ENCODE results near the gene CCL3.
"Not testable (repeated sequence)": the region's sequence is repeated elsewhere in the genome, so short reads cannot be mapped to it uniquely, and the experiment has no call there.

The CCL3 gene

DNA sequence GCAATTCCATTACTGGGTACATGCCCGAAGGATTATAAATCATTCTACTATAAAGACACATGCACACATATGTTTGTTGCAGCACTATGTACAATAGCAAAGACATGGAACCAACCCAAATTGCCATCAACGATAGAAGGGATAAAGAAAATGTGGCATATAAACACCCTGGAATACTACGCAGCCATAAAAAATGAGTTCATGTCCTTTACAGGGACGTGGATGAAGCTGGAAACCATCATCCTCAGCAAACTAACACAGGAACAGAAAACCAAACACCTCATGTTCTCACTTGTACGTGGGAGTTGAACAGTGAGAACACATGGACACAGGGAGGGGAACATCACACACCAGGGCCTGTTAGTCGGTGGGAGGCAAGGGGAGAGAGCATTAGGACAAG is 31.2 kb upstream of the CCL3 start:
- H3K4me3 ChIP-seq (ENCODE audit: low read depth, low read length); H3K9me3 ChIP-seq (ENCODE audit: control insufficient read depth, insufficient read depth, low read depth, low read length); H3K36me3 ChIP-seq (ENCODE audit: control insufficient read depth in 2 of 2, insufficient read depth in 1 of 2, low read length in 2 of 2); POLR2A ChIA-PET; H3K4me1 ChIP-seq (ENCODE audit: control insufficient read depth, insufficient read depth, low read length); H3K27ac ChIP-seq (ENCODE audit: extremely low read depth, low read depth, low read length): not testable (repeated sequence)
- TF ChIP-seq, protein P1, sequence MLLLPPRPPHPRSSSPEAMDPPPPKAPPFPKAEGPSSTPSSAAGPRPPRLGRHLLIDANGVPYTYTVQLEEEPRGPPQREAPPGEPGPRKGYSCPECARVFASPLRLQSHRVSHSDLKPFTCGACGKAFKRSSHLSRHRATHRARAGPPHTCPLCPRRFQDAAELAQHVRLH (tag by site-specific recombination; IDR thresholded peaks at IDR 0.05): peak; percentile 69; the same call in 1 of the 2 replicates
- TF ChIP-seq ZNF146 (tag by site-specific recombination; IDR thresholded peaks at IDR 0.05) (peak; percentile 99), ZNF571 (tag by site-specific recombination; IDR thresholded peaks at IDR 0.05) (0 out of 2 replicates have a peak, but pooled peaks have one; percentile 23), ZNF280D (tag by site-specific recombination; IDR thresholded peaks at IDR 0.05) (peak; percentile 66; the same call in 1 of the 2 replicates)
- CTCF ChIA-PET: interaction anchor here (0.8 to 5.2 kb wide), 7 partner anchors 28 to 152 kb away, joined by 3 to 37 read pairs (median 4); no protein-coding TSS in a partner anchor

DNA sequence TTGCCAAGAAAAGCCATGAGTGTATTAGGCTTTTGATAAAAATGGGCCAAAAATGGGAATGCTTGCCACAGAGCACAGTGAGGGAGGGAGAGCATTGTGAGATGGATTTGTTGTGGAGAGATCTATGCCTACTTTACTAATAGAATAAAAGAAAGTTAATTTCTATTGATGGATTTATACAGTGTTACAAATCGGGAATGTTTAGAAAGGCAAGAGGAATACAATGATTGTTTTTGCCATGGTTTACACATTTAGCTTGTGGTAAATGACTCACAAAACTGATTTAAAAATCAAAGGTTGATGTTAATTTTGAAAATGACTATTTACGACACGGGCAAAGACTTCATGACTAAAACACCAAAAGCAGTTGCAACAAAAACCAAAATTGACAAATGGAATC is 30.3 kb upstream of the CCL3 start:
- H3K4me1 ChIP-seq (ENCODE audit: control insufficient read depth, insufficient read depth, low read length): peaks cover 3% of the 10 kb centered on the region; the same call in 1 of the 2 replicates
- no peak for TF ChIP-seq SALL2 (tag by site-specific recombination; IDR thresholded peaks at IDR 0.05; ENCODE audit: borderline replicate concordance)
- TF ChIP-seq ZNF830 (tag by site-specific recombination; IDR thresholded peaks at IDR 0.05; ENCODE audit: low read depth): no peak
- TF ChIP-seq, protein P2, sequence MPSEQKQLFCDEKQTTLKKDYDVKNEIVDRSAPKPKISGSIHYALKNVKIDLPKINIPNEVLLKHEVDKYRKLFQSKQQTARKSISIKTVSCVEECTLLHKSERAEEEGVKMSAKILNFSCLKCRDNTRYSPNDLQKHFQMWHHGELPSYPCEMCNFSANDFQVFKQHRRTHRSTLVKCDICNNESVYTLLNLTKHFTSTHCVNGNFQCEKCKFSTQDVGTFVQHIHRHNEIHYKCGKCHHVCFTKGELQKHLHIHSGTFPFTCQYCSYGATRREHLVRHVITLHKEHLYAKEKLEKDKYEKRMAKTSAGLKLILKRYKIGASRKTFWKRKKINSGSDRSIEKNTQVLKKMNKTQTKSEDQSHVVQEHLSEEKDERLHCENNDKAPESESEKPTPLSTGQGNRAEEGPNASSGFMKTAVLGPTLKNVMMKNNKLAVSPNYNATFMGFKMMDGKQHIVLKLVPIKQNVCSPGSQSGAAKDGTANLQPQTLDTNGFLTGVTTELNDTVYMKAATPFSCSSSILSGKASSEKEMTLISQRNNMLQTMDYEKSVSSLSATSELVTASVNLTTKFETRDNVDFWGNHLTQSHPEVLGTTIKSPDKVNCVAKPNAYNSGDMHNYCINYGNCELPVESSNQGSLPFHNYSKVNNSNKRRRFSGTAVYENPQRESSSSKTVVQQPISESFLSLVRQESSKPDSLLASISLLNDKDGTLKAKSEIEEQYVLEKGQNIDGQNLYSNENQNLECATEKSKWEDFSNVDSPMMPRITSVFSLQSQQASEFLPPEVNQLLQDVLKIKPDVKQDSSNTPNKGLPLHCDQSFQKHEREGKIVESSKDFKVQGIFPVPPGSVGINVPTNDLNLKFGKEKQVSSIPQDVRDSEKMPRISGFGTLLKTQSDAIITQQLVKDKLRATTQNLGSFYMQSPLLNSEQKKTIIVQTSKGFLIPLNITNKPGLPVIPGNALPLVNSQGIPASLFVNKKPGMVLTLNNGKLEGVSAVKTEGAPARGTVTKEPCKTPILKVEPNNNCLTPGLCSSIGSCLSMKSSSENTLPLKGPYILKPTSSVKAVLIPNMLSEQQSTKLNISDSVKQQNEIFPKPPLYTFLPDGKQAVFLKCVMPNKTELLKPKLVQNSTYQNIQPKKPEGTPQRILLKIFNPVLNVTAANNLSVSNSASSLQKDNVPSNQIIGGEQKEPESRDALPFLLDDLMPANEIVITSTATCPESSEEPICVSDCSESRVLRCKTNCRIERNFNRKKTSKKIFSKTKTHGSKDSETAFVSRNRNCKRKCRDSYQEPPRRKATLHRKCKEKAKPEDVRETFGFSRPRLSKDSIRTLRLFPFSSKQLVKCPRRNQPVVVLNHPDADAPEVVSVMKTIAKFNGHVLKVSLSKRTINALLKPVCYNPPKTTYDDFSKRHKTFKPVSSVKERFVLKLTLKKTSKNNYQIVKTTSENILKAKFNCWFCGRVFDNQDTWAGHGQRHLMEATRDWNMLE (tag by site-specific recombination; conservative IDR thresholded peaks at IDR 0.05; ENCODE audit: low read depth): no peak
- no peak for TF ChIP-seq ZNF513 (tag by site-specific recombination; IDR thresholded peaks at IDR 0.05)
- no peak for TF ChIP-seq ZBTB44 (tag by site-specific recombination; IDR thresholded peaks at IDR 0.05)
- no peak for TF ChIP-seq HIC1 (tag by site-specific recombination; IDR thresholded peaks at IDR 0.05)
- no peak for TF ChIP-seq ZNF280D (tag by site-specific recombination; IDR thresholded peaks at IDR 0.05)
- TF ChIP-seq KLF9 (tag by site-specific recombination; IDR thresholded peaks at IDR 0.05; ENCODE audit: low read depth): no peak
- TF ChIP-seq ZNF175 (tag by site-specific recombination; IDR thresholded peaks at IDR 0.05): no peak
- H3K4me3 ChIP-seq (ENCODE audit: low read depth, low read length): no peak overlapping the region
- H3K36me3 ChIP-seq (ENCODE audit: control insufficient read depth in 2 of 2, insufficient read depth in 1 of 2, low read length in 2 of 2): no peaks in the 10 kb centered on the region
- no peak overlapping the region for H3K27ac ChIP-seq (ENCODE audit: extremely low read depth, low read depth, low read length)
- no peaks in the 10 kb centered on the region for H3K9me3 ChIP-seq (ENCODE audit: control insufficient read depth, insufficient read depth, low read depth, low read length)
- CTCF ChIA-PET: interaction anchor here (0.6 to 3.1 kb wide), 11 partner anchors 8 to 172 kb away, joined by 3 to 37 read pairs (median 4); no protein-coding TSS in a partner anchor
- POLR2A ChIA-PET: no interaction called here

Data from HEK293 (cell line).